Endothelial cell (in vitro differentiated cells): ENCODE measurements around the gene CORO7. TPM values are rescaled to one million over a fixed set of nuclear protein-coding genes. Genes with fewer than 3 reads are reported as not detected.

Experiments
- DNase-seq: peaks from one replicate; pipeline ENCODE4 v3.0.0; 2021; ENCODE audit warnings: low spot score
- H3K27ac Mint-ChIP-seq: one replicate; pipeline ENCODE4 v1.8.0; 2021; ENCODE audit warnings: mixed read lengths, inconsistent platforms; ENCODE audit not compliant: unreplicated experiment
- H3K27me3 Mint-ChIP-seq: one replicate; pipeline ENCODE4 v1.8.0; 2021; ENCODE audit warnings: mild to moderate bottlenecking, moderate library complexity, mixed read lengths, inconsistent platforms; ENCODE audit not compliant: unreplicated experiment
- H3K36me3 Mint-ChIP-seq: one replicate; pipeline ENCODE4 v1.8.0; 2021; ENCODE audit warnings: mild to moderate bottlenecking, low read depth, mixed read lengths, inconsistent platforms; ENCODE audit not compliant: unreplicated experiment
- H3K4me1 Mint-ChIP-seq: one replicate; pipeline ENCODE4 v1.8.0; 2021; ENCODE audit warnings: mild to moderate bottlenecking, mixed read lengths, inconsistent platforms; ENCODE audit not compliant: unreplicated experiment
- H3K4me3 Mint-ChIP-seq: one replicate; pipeline ENCODE4 v1.8.0; 2021; ENCODE audit warnings: mild to moderate bottlenecking, mixed read lengths, inconsistent platforms; ENCODE audit not compliant: unreplicated experiment
- H3K9me3 Mint-ChIP-seq: one replicate; pipeline ENCODE4 v1.8.0; 2021; ENCODE audit warnings: mixed read lengths, inconsistent platforms; ENCODE audit not compliant: unreplicated experiment
- total RNA-seq: library from RNA; stranded (reverse); fragmentation: NEBNext Ultra II Directional; extraction: Animal tissue kit (Norgen Biotek cat#: 25700); gene quantifications from one replicate; pipeline ENCODE4 v1.2.1, GENCODE V29; 2021; ENCODE audit not compliant: unreplicated experiment
- TF ChIP-seq, protein P1 (sequence below): fragments of 200-600 bp; sonication (generic); IDR thresholded peaks from one replicate; pipeline ENCODE4 v1.5.0; 2021; ENCODE audit warnings: antibody characterized with exemption; ENCODE audit not compliant: unreplicated experiment

CORO7 gene
- total RNA-seq, 1 donor from 2014 or later = 103 TPM

DNA sequence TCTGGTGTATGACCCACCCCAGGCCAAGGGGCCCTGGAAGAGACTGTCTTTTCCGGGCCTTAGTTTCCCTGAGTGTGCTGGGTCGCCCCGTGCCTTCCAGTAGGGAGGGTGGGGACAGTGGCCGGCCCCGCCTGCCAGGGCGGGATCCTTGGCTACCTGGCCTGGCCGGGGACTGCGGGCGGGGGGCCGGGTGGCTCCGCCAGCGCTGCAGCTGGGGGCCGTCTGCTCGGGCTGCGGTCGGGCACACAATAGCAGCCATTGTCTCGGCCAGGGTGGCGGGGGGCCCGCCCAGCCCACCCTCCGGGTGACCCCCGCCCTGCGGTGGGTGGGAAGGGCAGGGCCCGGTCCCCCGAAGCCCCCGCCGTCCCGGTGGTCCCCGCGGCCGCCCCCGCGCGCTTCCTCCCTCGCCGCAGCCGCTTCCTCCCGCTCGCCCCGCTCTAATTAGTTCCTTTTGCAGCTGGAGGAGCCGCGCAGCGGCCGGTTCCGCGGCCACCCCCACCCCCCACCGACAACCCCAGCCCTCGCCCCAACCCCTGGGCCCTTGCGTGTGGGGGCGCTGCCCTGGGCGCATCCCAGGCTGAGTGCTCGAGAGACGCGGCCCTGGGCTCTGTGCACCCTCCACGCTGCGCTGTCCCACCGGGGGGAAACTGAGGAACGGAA lies 88.9 kb downstream of the CORO7 start:
- Mint-ChIP-seq H3K27ac (no peak overlapping the region), H3K4me3 (no peak overlapping the region), H3K27me3 (no peaks in the 10 kb centered on the region), H3K36me3 (no peaks in the 10 kb centered on the region), H3K9me3 (no peaks in the 10 kb centered on the region), H3K4me1 (peaks cover 3% of the 10 kb centered on the region)
- TF ChIP-seq, protein P1, sequence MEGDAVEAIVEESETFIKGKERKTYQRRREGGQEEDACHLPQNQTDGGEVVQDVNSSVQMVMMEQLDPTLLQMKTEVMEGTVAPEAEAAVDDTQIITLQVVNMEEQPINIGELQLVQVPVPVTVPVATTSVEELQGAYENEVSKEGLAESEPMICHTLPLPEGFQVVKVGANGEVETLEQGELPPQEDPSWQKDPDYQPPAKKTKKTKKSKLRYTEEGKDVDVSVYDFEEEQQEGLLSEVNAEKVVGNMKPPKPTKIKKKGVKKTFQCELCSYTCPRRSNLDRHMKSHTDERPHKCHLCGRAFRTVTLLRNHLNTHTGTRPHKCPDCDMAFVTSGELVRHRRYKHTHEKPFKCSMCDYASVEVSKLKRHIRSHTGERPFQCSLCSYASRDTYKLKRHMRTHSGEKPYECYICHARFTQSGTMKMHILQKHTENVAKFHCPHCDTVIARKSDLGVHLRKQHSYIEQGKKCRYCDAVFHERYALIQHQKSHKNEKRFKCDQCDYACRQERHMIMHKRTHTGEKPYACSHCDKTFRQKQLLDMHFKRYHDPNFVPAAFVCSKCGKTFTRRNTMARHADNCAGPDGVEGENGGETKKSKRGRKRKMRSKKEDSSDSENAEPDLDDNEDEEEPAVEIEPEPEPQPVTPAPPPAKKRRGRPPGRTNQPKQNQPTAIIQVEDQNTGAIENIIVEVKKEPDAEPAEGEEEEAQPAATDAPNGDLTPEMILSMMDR = no peak
- DNase-seq = no peak

GRCh38 chr16:4325253-4325758 lies 91.1 kb downstream of the CORO7 start:
- no peak for DNase-seq
- no peaks in the 10 kb centered on the region for H3K27me3 Mint-ChIP-seq
- H3K4me1 Mint-ChIP-seq = peaks cover 3% of the 10 kb centered on the region
- no peaks in the 10 kb centered on the region for H3K36me3 Mint-ChIP-seq
- no peak overlapping the region for H3K27ac Mint-ChIP-seq
- TF ChIP-seq, protein P1 = no peak
- H3K4me3 Mint-ChIP-seq = no peak overlapping the region
- H3K9me3 Mint-ChIP-seq = no peaks in the 10 kb centered on the region

GRCh38 chr16:4324492-4325252 lies 91.7 kb downstream of the CORO7 start:
- TF ChIP-seq, protein P1 = no peak
- H3K27ac Mint-ChIP-seq = no peak overlapping the region
- H3K4me3 Mint-ChIP-seq = no peak overlapping the region
- H3K4me1 Mint-ChIP-seq = peaks cover 3% of the 10 kb centered on the region
- no peaks in the 10 kb centered on the region for H3K9me3 Mint-ChIP-seq
- no peak for DNase-seq
- no peaks in the 10 kb centered on the region for H3K36me3 Mint-ChIP-seq
- H3K27me3 Mint-ChIP-seq = peaks cover 1% of the 10 kb centered on the region

DNA sequence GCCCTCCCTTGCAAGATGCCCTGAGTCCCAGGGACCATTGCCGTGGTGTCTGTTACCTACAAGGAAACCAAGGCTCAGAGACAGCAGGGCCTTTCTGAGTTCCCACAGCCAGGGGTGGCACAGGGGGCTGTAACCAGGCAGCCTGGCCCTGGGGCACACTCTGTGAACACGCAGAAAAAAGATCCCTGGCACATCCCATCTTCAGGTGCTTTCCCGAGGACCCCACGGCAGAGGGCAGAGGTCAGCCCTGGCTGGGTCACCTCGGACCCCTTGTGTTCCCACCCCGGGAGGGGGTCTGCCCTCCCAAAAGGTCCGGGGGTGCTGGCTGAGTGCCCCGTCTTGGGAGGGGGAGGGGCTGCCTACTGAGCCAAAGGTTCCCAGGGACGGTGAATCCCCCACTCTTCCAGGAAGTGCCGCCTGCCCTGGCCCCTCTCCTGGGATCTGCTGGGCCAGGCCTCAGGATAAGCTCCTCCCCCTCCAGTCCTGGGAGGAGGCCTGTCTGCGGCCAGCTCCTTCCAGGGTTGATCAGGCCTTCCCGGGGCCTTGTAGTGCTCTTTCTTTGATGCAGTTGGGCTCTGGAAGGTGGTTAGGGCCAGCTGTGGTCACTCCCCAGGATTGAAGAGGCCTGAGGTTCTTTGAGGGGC lies 92.4 kb downstream of the CORO7 start:
- TF ChIP-seq, protein P1 = no peak
- H3K4me3 Mint-ChIP-seq = no peak overlapping the region

More for the DNA sequence above, 92.4 kb downstream of the CORO7 start:
- H3K36me3 Mint-ChIP-seq = no peaks in the 10 kb centered on the region
- peaks cover 3% of the 10 kb centered on the region for H3K27me3 Mint-ChIP-seq
- H3K9me3 Mint-ChIP-seq = no peaks in the 10 kb centered on the region
- peak; percentile 36 for DNase-seq
- H3K27ac Mint-ChIP-seq = no peak overlapping the region
- peaks cover 3% of the 10 kb centered on the region for H3K4me1 Mint-ChIP-seq
